IMR-90 (cell line): ENCODE data around the gene RCAN2. TPM values are rescaled to one million over a fixed set of nuclear protein-coding genes. Genes with fewer than 3 reads are reported as not detected.

Source experiments
- ATAC-seq: fragments of 200-7000 bp; cut with Tn5 transposase; 2 replicates; pipeline ENCODE4 v1.9.1; 2020; ENCODE audit warnings: low read depth, mild to moderate bottlenecking, moderate library complexity
- BruUV-seq: library from RNA; stranded (reverse); fragments of 400-500 nt; replicated peaks from 2 replicates; lab custom pipeline; 2021; lab: Mats Ljungman, UMichigan
- CTCF ChIA-PET: fragments of 300-600 bp; formaldehyde crosslinking; extraction: SDS; loops from one replicate; lab custom pipeline; 2021; ENCODE audit warnings: antibody characterized with exemption; lab: Yijun Ruan, JAX
- POLR2A ChIA-PET: fragments of 300-600 bp; sonication (Branson Sonifier 250); formaldehyde crosslinking; loops from one replicate; lab custom pipeline; 2022; ENCODE audit warnings: antibody characterized with exemption; ENCODE audit not compliant: unreplicated experiment; lab: Charles Lee
- DNase-seq: peaks from one replicate; pipeline ENCODE4 v3.0.0; 2013
- H2AFZ ChIP-seq: replicated peaks from 2 replicates; pipeline ENCODE3; 2013; ENCODE audit warnings: low read length, mild to moderate bottlenecking; ENCODE audit not compliant: poor library complexity
- H2AK5ac ChIP-seq: 2 replicates; pipeline ENCODE4 v1.6.1; 2013; ENCODE audit warnings: low read depth, low read length, inconsistent platforms
- H2AK9ac ChIP-seq: replicated peaks from 2 replicates; pipeline ENCODE3; 2013; ENCODE audit warnings: mild to moderate bottlenecking, low read depth, low read length, moderate library complexity; ENCODE audit not compliant: poor library complexity
- H2BK120ac ChIP-seq: 2 replicates; pipeline ENCODE4 v1.6.1; 2013; ENCODE audit warnings: low read depth, low read length, inconsistent platforms
- H2BK15ac ChIP-seq: 3 replicates; pipeline ENCODE4 v1.6.1; 2013; ENCODE audit warnings: low read depth, low read length, inconsistent platforms
- H2BK20ac ChIP-seq: 2 replicates; pipeline ENCODE4 v1.6.1; 2013; ENCODE audit warnings: low read depth, mild to moderate bottlenecking, inconsistent platforms, low read length, moderate library complexity
- H2BK5ac ChIP-seq: 2 replicates; pipeline ENCODE4 v1.6.1; 2013; ENCODE audit warnings: mild to moderate bottlenecking, low read depth, low read length, inconsistent platforms; ENCODE audit not compliant: poor library complexity, severe bottlenecking
- H3K14ac ChIP-seq: replicated peaks from 2 replicates; pipeline ENCODE4 v1.6.1; 2013; ENCODE audit warnings: low read depth, low read length, inconsistent platforms
- H3K18ac ChIP-seq: 2 replicates; pipeline ENCODE4 v1.6.1; 2013; ENCODE audit warnings: low read depth, low read length, control low read depth
- H3K23ac ChIP-seq: 2 replicates; pipeline ENCODE4 v1.6.1; 2013; ENCODE audit warnings: low read depth, low read length, inconsistent platforms
- H3K27ac ChIP-seq: 2 replicates; pipeline ENCODE4 v1.5.1; 2013; ENCODE audit warnings: mild to moderate bottlenecking, control low read depth, low read length; ENCODE audit not compliant: insufficient read depth
- H3K27me3 ChIP-seq: 2 replicates; pipeline ENCODE4 v1.6.1; 2013; ENCODE audit warnings: low read length; ENCODE audit not compliant: control insufficient read depth, insufficient read depth
- H3K36me3 ChIP-seq: 2 replicates; pipeline ENCODE4 v1.6.1; 2013; ENCODE audit warnings: low read length, mixed read lengths; ENCODE audit not compliant: control insufficient read depth, insufficient read depth
- H3K4ac ChIP-seq: 2 replicates; pipeline ENCODE4 v1.6.1; 2013; ENCODE audit warnings: low read depth, low read length, inconsistent platforms
- H3K4me1 ChIP-seq: 2 replicates; pipeline ENCODE4 v1.6.1; 2013; ENCODE audit warnings: low read length, mixed read lengths; ENCODE audit not compliant: control insufficient read depth, insufficient read depth
- H3K4me2 ChIP-seq: 2 replicates; pipeline ENCODE4 v1.6.1; 2013; ENCODE audit warnings: low read depth, mild to moderate bottlenecking, control low read depth, low read length, moderate library complexity
- H3K4me3 ChIP-seq: 2 replicates; pipeline ENCODE4 v1.5.1; 2013; ENCODE audit warnings: low read depth, mild to moderate bottlenecking, control low read depth, low read length, moderate library complexity; ENCODE audit not compliant: insufficient read depth
- H3K56ac ChIP-seq: 2 replicates; pipeline ENCODE4 v1.6.1; 2013; ENCODE audit warnings: low read length, inconsistent platforms; ENCODE audit not compliant: insufficient read depth; ENCODE audit errors: extremely low read depth
- H3K79me1 ChIP-seq, 2 experiments: 2 replicates each; pipeline ENCODE4 v1.6.1; 2013; ENCODE audit warnings: low read length in 2 of 2, inconsistent platforms in 1 of 2, low read depth in 1 of 2
- H3K9ac ChIP-seq: 2 replicates; pipeline ENCODE4 v1.6.1; 2013; ENCODE audit warnings: low read depth, low read length, control low read depth
- H3K9me1 ChIP-seq: 2 replicates; pipeline ENCODE4 v1.6.1; 2013; ENCODE audit warnings: low read length, inconsistent platforms; ENCODE audit not compliant: insufficient read depth
- H3K9me3 ChIP-seq: 2 replicates; pipeline ENCODE4 v1.6.1; 2013; ENCODE audit warnings: low read length; ENCODE audit not compliant: control insufficient read depth, insufficient read depth
- H4K20me1 ChIP-seq: 2 replicates; pipeline ENCODE4 v1.6.1; 2013; ENCODE audit warnings: low read length, inconsistent platforms; ENCODE audit not compliant: insufficient read depth
- H4K5ac ChIP-seq: 2 replicates; pipeline ENCODE4 v1.6.1; 2013; ENCODE audit warnings: mild to moderate bottlenecking, low read depth, low read length, control low read depth
- H4K8ac ChIP-seq, 2 experiments: 2 replicates each; pipeline ENCODE4 v1.6.1; 2013; ENCODE audit warnings: low read depth in 2 of 2, low read length in 2 of 2, control low read depth in 1 of 2, inconsistent platforms in 1 of 2
- H4K91ac ChIP-seq: 2 replicates; pipeline ENCODE4 v1.6.1; 2013; ENCODE audit warnings: low read depth, low read length, inconsistent platforms; ENCODE audit not compliant: insufficient read depth
- BHLHE40 ChIP-seq: fragments of 150-350 bp; IDR thresholded peaks from 2 replicates; pipeline ENCODE4 v1.6.1; 2016; ENCODE audit warnings: mild to moderate bottlenecking, low read depth, low read length
- CTCF ChIP-seq: conservative IDR thresholded peaks from 2 replicates; pipeline ENCODE4 v1.5.1; 2012; ENCODE audit warnings: mild to moderate bottlenecking, low read depth, low read length, improper control_type of control experiment
- MAFK ChIP-seq: IDR thresholded peaks from 2 replicates; pipeline ENCODE4 v1.6.1; 2012; ENCODE audit warnings: low read depth, low read length, improper control_type of control experiment
- NFE2L2 ChIP-seq: fragments of 150-350 bp; IDR thresholded peaks from 2 replicates; pipeline ENCODE4 v1.6.1; 2016; ENCODE audit warnings: low read depth, mild to moderate bottlenecking, low read length
- POLR2A ChIP-seq: IDR thresholded peaks from 2 replicates; pipeline ENCODE4 v1.6.1; 2012; ENCODE audit warnings: mild to moderate bottlenecking, low read depth, low read length
- RCOR1 ChIP-seq: IDR thresholded peaks from 2 replicates; pipeline ENCODE4 v1.6.1; 2012; ENCODE audit warnings: mild to moderate bottlenecking, low read length, improper control_type of control experiment; ENCODE audit not compliant: insufficient replicate concordance
- SMC3 ChIP-seq: fragments of 150-350 bp; IDR thresholded peaks from 2 replicates; pipeline ENCODE4 v1.6.1; 2016; ENCODE audit warnings: low read depth, mild to moderate bottlenecking, antibody characterized with exemption, low read length, moderate library complexity
- WGBS, 2 experiments: methylation state at CpG; one replicate each; pipeline versions ENCODE4 v1.1.5 to v1.1.7; 2013; ENCODE audit warnings: missing lambda C conversion rate in 2 of 2; ENCODE audit not compliant: insufficient read length in 1 of 2; ENCODE audit errors: extremely low coverage in 2 of 2; 5-methylcytosine and 5-hydroxymethylcytosine counted together
- dilution Hi-C: fragments of 300-500 bp; cut with HindIII; formaldehyde crosslinking; loops from one replicate; pipeline ENCODE4 v1.14.3; 2018; ENCODE audit warnings: low sequenced_read_pairs; ENCODE audit not compliant: unreplicated experiment
- in situ Hi-C: fragments of 300-500 bp; cut with MboI; formaldehyde crosslinking; loops from 3 replicates; pipeline ENCODE4 v1.14.3; 2019; ENCODE audit warnings: low sequenced_read_pairs, inconsistent platforms, mixed read lengths
- intact Hi-C: fragments of 100-400 bp; cut with micrococcal nuclease; formaldehyde crosslinking; loops from 2 replicates; pipeline ENCODE4 v1.10.0; 2022
- polyA plus RNA-seq, 3 experiments: library from polyadenylated mRNA; depleted of rRNA; stranded (reverse); fragments of >200 nt; gene quantifications; 2 replicates each; pipeline ENCODE4 v1.2.3, GENCODE V29; 2012; ENCODE audit warnings: low replicate concordance in 1 of 3
- total RNA-seq: library from RNA; depleted of rRNA; stranded (reverse); fragments of >200 nt; gene quantifications from 2 replicates; pipeline ENCODE4 v1.2.3, GENCODE V29; 2012

RCAN2 gene
- total and polyA plus RNA-seq, 2 of the 4 experiments (the other 2 are of a cell fraction): 1.3 to 1.8 TPM

- Histone ChIP-seq H3K9me3 (no peaks in the 10 kb centered on the region), H3K14ac (no peak overlapping the region), H2BK15ac (no peak overlapping the region), H4K20me1 (no peaks in the 10 kb centered on the region), H3K23ac (no peak overlapping the region), H2AK5ac (no peak overlapping the region), H2BK20ac (no peak overlapping the region), H3K79me1 (no peaks in the 10 kb centered on the region), H3K4me1 (no peaks in the 10 kb centered on the region), H3K4ac (no peak overlapping the region), H4K8ac (no peak overlapping the region), H3K27ac (no peak overlapping the region), H3K18ac (no peak overlapping the region), H4K5ac (no peak overlapping the region), H3K27me3 (no peaks in the 10 kb centered on the region), H2AK9ac (no peak overlapping the region), H2BK120ac (no peak overlapping the region), H3K4me3 (no peak overlapping the region), H4K91ac (no peak overlapping the region), H2BK5ac (no peak overlapping the region), H3K9ac (no peak overlapping the region), H2AFZ (no peak overlapping the region), H3K9me1 (no peaks in the 10 kb centered on the region), H3K4me2 (no peak overlapping the region), H3K56ac (no peak overlapping the region), H3K36me3 (no peaks in the 10 kb centered on the region)
- dilution Hi-C loops: no loop called here
- intact Hi-C loops: no loop called here
- DNase-seq (no peak), ATAC-seq (no peak)
- WGBS, 2 experiments: no CpG with 5 or more reads among the region's 3 CpGs
- ChIA-PET POLR2A (no interaction called here), CTCF (no interaction called here)
- no TSS peak for BruUV-seq
- in situ Hi-C loops: no loop called here
- no peak for TF ChIP-seq RCOR1
- TF ChIP-seq BHLHE40: no peak
- no peak for TF ChIP-seq POLR2A
- no peak for TF ChIP-seq MAFK
- TF ChIP-seq SMC3: no peak
- no peak for TF ChIP-seq CTCF
- no peak for TF ChIP-seq NFE2L2
These were observed 39.6 kb upstream of the RCAN2 start for GRCh38 chr6:46530896-46531295.
